NT2/D1 (cell line): Measurements from ENCODE around the gene CLEC16A.

Source experiments
- SUZ12 ChIP-seq: IDR thresholded peaks from 2 replicates; pipeline ENCODE4 v1.6.1; 2011; ENCODE audit not compliant: insufficient read length, insufficient read depth; ENCODE audit errors: extremely low read depth
- YY1 ChIP-seq: IDR thresholded peaks from 2 replicates; pipeline ENCODE4 v1.6.1; 2011; ENCODE audit not compliant: insufficient read length, insufficient read depth

DNA sequence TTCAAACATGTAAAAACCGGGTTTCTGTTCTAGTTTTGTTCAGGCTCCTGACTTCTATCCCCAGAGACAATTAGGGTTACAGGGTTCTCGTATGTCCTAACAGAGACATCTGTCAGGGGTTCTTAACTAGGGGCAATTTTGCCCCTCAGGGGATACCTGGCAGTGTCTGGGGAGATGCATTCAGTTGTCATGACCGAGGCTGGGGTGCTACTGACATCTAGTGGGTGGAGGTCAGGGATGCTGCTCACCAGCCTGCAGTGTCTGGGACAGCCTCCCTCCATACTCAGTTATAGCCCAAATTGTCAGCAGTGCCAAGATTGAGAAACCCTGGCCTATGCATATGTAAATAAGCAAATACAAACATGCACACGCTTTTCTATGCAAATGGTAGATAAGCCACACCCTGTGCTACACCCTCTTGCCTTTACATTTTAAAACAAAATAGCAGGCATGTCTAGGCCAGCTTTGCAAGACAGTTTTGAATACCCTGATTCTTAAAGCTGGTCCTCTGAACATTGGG, 37.4 kb downstream of the CLEC16A start:
- TF ChIP-seq SUZ12 (no peak), YY1 (no peak)
